Measurements from ENCODE around the gene TWF2.
A peak's percentile ranks its signal among the peaks of the same experiment; 100 is the strongest.
"Not testable (repeated sequence)": the region's sequence is repeated elsewhere in the genome, so short reads cannot be mapped to it uniquely, and the experiment has no call there.

TWF2 gene

DNA sequence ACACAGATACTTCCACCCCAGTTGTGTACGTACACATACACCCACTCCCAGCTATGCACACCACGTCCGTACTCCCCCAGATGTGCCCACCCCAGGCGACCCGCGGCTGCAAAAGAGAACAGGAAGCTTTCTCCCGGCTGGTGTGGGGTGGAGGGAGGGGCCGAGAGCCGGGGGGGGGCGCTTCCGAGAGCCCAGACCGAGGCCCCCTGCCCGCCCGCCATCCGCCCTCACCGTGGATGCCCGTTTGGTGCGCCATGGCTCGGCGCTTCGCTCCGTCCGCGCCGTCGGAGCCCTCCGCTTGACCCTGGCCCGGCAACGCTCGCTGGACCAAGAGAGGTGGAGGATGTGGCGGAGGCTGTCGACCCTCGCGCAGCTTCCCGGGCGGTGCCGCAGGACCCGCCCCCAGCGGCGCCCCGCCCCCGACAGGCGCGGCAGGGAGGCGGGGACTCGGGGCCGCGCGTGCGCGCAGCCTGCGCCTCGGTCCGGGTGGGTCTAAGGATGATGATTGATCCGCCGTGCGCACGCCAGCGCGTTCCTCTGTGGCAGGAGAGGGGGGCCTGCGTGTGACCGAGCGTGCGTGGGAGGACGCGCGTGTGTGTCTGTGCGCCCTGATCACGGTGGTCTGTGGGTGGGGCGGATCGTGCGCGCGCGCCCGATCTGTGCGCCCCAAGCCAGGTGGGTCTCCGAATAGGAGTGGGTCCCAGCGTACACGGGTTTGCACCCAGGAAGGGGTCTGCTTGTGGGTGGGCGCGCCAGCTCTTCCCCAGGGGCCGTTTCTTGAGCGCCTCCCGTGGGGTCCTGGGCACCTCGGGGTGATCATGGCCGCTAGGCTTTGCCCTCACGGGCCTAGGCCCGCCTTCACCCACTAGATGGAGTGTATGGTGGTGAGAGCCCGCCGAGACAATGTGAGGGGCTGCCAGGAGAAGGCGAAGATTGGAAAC is at the start of gene TWF2:
Gene TWF2 (minus strand): TSS at position 398 of the 941 bp plus-strand sequence. CDS start 142 bp downstream, at position 256.
- peak; percentile 87 to 88 for DNase-seq

DNA sequence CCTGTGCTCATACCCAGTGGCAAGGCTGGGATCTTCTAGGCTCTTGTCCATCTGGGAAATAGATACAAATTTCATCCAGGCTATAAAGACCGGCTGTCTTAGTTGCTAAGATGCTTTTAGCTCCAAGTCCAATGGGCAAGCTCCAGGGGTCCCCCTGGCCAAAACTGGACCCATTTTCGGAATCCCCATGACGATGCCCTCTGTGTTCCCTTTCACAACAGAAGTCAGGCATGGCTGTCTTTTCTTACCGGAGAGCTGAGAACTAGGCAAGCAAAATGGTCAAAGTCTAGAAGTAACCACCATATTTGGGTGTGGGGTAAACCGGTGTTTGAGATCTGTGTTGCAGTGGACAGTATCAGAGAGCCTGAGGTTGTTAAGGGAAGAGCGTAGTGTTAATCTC is 49.7 kb upstream of the TWF2 start:
- DNase-seq: no peak

DNA sequence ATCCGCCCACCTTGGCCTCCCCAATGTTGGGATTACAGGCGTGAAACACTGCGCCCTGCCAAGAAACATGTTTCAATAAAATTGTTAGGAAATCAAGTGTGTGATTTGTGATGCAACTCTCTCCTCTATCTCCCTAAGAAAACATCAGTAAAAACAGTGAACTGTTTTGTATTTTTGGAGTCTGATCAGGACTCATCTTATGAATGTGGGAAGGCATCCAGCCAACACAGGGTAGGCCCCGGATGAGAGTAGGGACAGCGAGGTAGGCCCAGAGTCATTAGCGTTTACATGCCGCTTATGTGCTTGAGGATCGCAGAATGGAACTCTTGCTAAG is 47.8 kb upstream of the TWF2 start:
- DNase-seq: no peak

- DNase-seq: not testable (repeated sequence)
Measured at GRCh38 chr3:52284051-52284450, 45.1 kb upstream of the TWF2 start.

DNA sequence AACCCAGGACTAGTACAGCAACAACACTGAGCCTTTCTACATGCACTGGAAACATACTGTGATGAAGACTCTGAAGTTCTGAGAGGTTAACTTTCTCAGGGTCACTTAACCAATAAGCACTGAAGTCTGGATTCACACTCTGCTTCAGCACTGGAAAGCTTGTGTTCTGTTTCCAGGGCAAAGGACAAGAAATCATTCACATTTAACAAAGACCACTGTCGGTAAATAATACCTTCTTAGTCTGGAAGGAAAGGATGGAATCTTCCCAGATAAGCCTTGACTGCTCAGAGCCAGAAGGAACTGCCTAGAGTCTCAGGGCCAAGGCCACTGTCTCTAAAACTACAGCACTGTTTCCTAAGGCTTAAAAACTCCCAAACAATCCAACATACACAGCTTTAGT is 44.3 kb upstream of the TWF2 start:
- DNase-seq: no peak

GRCh38 chr3:52281981-52282801 is 43.2 kb upstream of the TWF2 start:
- DNase-seq: no peak

DNA sequence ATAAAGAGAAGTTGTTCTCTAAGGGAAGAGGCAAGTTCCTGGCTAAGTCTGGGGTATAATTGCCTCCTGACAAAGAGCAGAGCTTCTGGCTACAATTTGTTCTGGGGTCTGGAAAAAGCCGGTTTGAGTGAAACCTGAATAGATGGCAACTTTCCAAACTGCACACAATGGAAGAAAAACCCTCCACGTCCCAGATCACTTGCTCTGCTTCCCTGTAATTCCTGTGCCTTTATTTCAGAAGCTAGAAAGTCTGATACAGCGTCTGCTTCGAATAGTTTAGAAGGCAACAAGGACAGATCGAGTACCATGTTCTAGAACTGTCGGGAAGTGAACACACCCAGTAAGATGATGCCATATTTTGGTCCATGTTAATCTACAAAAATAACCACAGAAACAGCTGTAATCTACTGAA is 41.1 kb upstream of the TWF2 start:
- no peak for DNase-seq

GRCh38 chr3:52279596-52279995 is 40.6 kb upstream of the TWF2 start:
- no peak for DNase-seq

- DNase-seq: peak; percentile 99 to 100
Measured at GRCh38 chr3:52278510-52279069, 39.6 kb upstream of the TWF2 start, which contains the start of gene WDR82. Gene WDR82 (minus strand): TSS chr3:52278649. CDS start chr3:52278361, 288 bp downstream.

- DNase-seq: peak; percentile 72 to 74
Measured at GRCh38 chr3:52277972-52278509, 39.1 kb upstream of the TWF2 start.

DNA sequence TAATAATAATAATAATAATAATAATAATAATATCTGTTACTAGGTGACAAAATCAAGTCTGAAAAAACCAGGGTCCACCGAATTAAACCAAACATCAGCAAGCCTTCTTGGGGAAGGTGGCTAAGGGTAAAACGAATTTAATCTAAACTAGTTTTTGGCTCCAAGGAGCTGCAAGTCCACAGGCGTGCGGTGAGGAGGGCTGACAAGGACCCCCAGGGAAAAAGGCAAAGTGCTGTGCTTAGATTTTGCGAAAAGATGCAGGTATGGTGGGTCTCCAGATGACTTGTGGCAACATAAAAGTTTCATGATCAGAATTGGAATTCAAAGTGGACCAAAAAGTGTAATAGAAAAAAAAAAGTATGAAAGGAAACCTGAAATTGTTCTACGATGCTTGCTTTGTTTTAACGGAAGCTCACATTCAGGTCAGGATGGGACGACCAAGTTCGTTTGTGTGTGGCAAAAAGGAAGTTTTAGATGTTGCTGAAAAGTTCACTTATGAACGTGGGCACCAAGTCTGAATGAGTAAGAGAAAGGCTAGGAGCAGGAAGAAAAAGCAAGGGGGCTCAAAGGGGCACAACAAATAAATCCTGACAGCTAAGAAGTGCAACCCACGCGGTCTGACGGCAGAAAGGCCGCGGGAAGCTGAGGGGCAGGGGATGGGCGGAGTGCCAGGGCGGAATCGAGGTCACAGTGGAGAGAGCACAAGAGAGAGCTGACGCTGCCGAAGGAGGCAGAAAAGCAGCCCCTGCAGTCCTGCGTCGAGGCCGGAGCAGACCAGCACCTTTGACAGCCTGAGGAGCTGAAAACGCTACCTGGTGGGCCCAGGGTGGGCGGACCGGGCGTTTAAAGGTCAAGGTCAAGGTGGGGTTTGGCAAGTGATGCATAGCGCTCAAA is 38.4 kb upstream of the TWF2 start:
- peak; percentile 80 to 85 for DNase-seq

DNA sequence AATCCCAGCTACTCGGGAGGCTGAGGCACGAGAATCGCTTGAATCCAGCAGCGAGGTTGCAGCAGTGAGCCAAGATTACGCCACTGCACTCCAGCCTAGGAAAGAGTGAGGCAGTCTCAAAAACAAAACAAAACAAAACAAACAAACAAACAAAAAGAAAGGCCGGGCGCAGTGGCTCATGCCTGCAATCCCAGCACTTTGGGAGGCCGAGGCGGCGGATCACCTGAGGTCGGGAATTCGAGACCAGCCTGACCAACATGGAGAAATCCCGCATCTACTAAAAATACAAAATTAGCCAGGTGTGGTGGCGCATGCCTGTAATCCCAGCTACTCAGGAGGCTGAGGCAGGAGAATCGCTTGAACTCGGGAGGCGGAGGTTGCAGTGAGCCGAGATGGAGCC is 35.8 kb upstream of the TWF2 start:
- DNase-seq: not testable (repeated sequence)

GRCh38 chr3:52272831-52273230 is 33.9 kb upstream of the TWF2 start:
- DNase-seq: no peak

DNA sequence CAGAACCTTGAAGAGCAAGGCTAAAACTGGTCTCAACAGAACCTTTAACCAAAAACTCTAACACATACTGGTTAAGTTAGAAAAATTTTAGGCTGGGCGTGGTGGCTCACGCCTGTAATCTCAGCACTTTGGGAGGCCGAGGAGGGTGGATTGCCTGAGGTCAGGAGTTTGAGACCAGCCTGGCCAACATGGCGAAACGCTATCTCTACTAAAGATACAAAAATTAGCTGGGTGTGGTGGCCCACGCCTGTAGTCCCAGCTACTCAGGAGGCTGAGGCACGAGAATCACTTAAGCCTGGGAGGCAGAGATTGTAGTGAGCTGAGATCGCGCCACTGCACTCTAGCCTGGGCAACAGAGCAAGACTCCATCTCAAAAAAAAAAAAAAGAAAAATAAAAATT is 33.2 kb upstream of the TWF2 start:
- DNase-seq: not testable (repeated sequence)

GRCh38 chr3:52270252-52270754 is 31.3 kb upstream of the TWF2 start:
- no peak for DNase-seq

DNA sequence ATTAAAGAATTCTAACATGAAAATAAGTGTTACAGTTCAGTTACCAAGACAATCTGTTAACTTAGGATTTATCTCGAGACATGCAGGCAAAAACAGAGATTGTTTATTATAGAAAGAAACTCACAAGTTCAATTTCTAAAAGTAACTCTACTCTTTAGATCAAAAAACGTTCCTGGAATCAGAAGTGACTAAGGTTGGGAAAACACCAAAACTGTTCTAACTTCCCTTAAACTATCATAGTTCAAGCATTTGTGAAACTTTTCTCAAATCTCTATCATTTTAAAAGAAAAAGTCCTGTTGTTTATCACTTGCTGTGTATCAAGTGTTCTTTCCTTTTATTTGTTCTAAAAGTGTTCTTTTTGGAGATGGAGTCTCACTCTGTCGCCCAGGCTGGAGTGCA is 30.8 kb upstream of the TWF2 start:
- DNase-seq: no peak

GRCh38 chr3:52268036-52268435 is 29.1 kb upstream of the TWF2 start:
- DNase-seq: peak in 1 of 2 donors; percentile 58

- DNase-seq: no peak
Measured at GRCh38 chr3:52265387-52265786, 26.4 kb upstream of the TWF2 start.

- DNase-seq: no peak
Measured at GRCh38 chr3:52262447-52262846, 23.5 kb upstream of the TWF2 start.

GRCh38 chr3:52259448-52259847 is 20.5 kb upstream of the TWF2 start:
- DNase-seq: no peak

GRCh38 chr3:52259035-52259434 is 20.1 kb upstream of the TWF2 start:
- DNase-seq: no peak

- DNase-seq: no peak
Measured at GRCh38 chr3:52257911-52258310, 19.0 kb upstream of the TWF2 start.
